Transverse colon (tissue), 3 donors: ENCODE data around the gene SIN3A.

ENCODE experiments used
- CTCF ChIP-seq, 5 experiments: fragments of 200-600 bp in 3 of 5; fragments of 450-650 bp in 2 of 5; sonication (generic) in 3 of 5; IDR thresholded peaks; 1 replicate in 2 of 5; 2 replicates in 3 of 5; pipeline ENCODE4 v1.5.1; 2016 to 2017; ENCODE audit warnings: antibody characterized with exemption in 5 of 5, inconsistent platforms in 3 of 5, mild to moderate bottlenecking in 2 of 5, moderate library complexity in 1 of 5
- POLR2A ChIP-seq: fragments of 450-650 bp; IDR thresholded peaks from one replicate; pipeline ENCODE4 v1.6.1; 2016; ENCODE audit warnings: antibody characterized with exemption, mild to moderate bottlenecking, moderate library complexity

DNA sequence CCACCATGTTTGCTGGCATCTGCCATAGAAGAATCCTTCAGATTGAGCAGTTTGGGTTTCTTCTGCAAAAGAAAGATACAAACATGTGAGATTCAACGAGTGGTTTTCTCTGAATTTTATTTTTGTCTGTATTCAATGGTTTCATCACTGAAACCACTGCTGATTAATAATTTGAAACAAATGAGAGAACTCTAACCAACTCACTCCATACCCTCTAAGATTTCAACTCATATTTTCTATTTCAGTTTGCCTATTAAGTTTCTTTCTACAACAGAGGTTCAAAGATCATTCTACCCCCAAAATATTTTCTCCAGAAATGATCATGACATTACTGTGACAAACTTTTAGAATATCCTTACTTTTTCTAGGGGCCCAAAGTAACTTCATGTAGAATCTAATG lies 44.4 kb downstream of the SIN3A start:
- TF ChIP-seq CTCF (IDR thresholded peaks at IDR 0.05), result no peak
- no peak for TF ChIP-seq POLR2A
